ENCODE measurements around the gene TBC1D30.

GRCh38 chr12:64810831-64811230 is 13.6 kb upstream of the TBC1D30 start:
- TF ChIP-seq POLR2A (IDR thresholded peaks at IDR 0.05; ENCODE audit: low read depth) = no peak
- TF ChIP-seq, protein P1, sequence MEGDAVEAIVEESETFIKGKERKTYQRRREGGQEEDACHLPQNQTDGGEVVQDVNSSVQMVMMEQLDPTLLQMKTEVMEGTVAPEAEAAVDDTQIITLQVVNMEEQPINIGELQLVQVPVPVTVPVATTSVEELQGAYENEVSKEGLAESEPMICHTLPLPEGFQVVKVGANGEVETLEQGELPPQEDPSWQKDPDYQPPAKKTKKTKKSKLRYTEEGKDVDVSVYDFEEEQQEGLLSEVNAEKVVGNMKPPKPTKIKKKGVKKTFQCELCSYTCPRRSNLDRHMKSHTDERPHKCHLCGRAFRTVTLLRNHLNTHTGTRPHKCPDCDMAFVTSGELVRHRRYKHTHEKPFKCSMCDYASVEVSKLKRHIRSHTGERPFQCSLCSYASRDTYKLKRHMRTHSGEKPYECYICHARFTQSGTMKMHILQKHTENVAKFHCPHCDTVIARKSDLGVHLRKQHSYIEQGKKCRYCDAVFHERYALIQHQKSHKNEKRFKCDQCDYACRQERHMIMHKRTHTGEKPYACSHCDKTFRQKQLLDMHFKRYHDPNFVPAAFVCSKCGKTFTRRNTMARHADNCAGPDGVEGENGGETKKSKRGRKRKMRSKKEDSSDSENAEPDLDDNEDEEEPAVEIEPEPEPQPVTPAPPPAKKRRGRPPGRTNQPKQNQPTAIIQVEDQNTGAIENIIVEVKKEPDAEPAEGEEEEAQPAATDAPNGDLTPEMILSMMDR (IDR thresholded peaks at IDR 0.05) = no peak
